Measurements from ENCODE around the gene BTBD10.
"Not testable (repeated sequence)": the region's sequence is repeated elsewhere in the genome, so short reads cannot be mapped to it uniquely, and the experiment has no call there.

The BTBD10 gene

DNA sequence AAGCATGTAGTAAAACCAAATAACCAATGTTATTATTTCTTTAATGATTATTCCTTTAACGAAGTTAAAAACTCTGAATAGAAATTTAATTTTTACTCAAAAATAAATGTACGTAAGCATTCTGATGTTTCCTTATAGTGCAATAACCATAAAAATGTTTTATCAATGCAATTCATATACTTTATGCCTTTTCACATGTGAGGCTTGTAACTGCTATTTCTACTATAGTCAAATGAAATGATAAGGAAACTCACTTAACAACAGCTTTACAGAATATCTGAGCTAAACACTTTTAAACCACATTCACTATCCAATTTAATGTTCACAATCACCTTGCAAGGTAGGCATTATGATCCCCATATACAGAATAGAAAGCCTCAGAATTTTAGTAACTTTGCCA lies 17.4 kb downstream of the BTBD10 start:
- DNase-seq (ENCODE audit: low read depth in 1 of 2, low spot score in 1 of 2): no peak

DNA sequence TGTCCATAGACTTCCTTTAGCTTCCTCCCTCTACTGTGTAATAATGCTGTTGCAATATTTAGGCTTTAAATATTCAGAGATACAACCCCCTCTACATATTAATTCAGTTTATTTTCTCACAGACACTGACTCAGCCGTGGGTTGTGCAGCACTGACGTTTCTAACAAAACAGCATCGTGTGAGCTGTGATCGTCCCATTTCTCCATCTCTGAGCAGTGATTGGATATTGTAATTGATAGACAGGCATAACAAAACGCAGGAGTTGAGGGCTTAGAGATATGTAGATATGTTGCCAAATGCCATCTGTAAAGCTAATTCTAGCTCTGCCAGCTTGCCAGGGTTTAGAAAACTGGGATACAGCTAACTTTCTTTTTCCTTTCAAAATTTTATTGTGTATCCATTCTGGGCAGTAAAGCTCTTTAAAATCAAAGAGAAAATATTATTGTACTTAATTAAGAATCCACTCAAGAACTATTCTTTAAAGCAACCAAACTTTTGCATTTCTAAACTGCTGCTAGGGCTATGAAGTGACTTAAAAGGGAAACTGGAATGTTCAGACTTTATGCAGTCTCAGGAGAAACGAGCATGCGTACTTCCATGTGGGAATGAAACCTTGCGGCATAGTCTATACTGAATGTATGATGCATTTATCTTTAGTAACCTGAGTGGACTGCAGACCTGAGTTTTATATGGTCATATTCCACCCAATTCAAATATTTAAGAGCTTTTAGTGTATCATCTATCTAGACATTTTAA lies 22.7 kb downstream of the BTBD10 start:
- no peak for DNase-seq (ENCODE audit: low read depth in 1 of 2, low spot score in 1 of 2)

DNA sequence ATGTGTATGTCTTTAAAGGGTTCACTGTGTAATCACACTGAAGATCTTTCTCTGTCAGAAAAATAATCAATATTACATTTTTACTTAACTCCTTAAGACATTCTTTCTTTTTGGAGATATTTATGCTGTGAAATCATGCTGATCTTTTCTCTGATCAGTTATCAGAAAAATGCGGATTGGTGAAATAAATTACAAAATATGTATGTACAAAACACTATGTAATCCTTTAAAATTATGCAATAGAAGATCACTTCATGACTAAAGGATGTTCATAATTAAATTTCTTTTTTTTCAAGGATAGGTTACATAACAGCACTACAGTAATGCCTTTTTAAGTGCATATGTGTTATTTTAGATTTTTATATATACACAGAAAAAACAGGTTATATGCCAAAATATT lies 24.7 kb downstream of the BTBD10 start:
- no peak for DNase-seq (ENCODE audit: low read depth in 1 of 2, low spot score in 1 of 2)

DNA sequence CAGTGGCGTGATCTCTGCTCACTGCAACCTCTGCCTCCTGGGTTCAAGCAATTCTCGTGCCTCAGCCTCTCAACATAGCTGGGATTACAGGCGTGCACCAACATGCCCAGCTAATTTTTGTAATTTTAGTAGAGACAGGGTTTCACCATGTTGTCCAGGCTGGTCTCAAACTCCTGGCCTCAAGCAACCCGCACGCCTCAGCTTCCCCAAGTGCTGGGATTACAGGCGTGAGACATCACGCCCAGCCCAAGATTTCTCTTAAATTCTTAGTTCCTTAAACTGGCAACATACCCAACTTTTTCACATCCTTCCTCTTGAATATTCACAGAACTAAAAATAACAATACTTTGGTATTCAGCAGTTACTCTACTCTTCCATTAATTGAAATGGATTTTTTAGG lies 26.2 kb downstream of the BTBD10 start:
- DNase-seq (ENCODE audit: low read depth in 1 of 2, low spot score in 1 of 2): not testable (repeated sequence)

DNA sequence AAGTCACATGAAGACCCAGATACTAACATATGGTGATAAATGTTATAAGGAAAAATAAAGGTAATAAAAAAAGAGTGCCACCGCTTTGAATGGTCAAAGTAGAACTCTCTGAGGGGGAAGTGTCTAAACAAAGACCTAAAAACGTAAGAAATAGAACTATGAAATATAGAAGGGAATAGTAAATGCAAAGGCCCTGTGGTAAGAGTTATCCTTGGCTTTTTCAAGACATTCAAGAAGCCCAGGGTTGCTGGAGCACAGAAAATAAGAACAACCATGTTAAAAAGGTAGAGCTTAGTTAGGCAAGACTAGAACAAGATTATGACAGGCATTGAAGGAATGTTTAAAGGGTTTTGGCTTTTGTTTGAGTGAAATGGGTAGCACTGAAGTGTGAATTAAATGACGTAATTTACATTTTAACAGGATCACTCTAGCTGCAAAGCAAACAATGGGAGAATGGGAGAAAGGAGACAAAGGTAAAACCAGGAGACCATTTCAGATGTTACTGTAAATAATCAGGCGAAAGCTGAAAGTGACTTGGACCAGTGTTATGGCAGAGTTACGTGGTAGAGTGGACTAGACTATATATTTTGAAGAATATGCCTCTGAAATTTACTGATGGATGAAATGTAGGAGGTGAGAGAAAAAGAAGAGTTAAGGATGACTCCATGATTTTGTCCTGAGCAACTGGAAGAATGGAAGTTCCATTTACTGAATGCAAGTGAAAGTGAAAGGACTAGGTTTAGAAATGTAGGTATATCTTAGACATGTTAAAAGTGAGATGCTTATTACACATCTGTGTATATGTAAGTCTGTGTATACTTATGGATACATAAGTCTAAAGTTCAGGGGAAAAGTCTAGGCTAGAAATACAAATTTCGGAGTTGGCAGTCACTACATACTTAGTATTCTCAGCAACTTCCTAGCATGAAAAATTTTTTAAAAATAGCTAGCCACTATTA lies 28.5 kb downstream of the BTBD10 start:
- DNase-seq (ENCODE audit: low read depth in 1 of 2, low spot score in 1 of 2): no peak

DNA sequence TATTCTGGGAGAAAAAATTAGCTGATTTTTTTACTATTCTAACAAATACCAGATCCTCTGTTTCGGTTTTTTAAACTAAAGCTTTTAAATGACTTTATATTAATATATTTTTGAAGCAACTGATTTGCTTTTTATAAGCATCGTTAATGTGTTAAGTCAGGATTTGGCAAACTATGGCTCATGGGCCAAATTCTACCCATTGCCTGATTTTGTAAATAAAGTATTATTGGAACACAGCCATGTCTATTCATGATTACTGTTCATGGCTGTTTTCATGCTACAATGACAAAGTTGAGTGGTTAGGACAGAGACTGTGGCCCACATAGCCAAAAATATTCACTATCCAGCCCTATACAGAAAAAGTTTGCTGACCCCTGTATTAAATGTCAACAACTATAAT lies 29.6 kb downstream of the BTBD10 start:
- no peak for DNase-seq (ENCODE audit: low read depth in 1 of 2, low spot score in 1 of 2)

DNA sequence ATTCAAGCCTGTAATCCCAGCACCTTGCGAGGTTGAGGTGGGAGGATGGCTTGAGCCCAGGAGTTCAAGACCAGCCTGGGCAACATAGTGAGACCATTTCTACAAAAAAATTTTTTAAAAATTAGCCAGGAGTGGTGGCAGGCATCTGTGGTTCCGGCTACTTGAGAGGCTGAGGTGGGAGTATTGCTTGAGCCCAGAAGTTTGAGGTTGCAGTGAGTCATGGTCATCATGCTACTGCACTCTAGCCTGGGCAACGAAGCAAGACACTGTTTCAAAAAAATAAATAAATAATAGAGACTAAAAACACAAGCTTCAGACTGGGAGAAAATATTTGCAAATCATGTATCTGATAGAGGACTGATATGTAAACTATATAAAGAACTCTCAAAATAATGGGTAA lies 33.2 kb downstream of the BTBD10 start:
- DNase-seq (ENCODE audit: low read depth in 1 of 2, low spot score in 1 of 2): no peak

DNA sequence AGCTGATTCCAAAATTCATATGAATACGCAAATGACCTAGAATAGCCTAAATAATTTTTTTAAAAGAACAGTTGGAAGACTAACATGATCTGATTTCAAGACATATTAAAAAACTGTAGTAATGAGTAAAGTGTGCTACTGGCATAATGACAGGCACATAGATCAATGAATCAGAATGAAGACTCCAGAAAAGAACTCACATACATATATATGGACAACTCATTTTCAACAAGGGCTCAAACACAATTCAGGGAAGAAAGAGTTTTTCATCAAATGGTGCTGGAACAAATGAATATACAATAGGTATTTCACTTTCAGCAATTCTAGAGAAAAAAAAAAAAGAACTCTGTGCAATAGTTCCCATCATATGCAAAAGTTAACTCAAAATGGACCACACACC lies 33.7 kb downstream of the BTBD10 start:
- no peak for DNase-seq (ENCODE audit: low read depth in 1 of 2, low spot score in 1 of 2)

DNA sequence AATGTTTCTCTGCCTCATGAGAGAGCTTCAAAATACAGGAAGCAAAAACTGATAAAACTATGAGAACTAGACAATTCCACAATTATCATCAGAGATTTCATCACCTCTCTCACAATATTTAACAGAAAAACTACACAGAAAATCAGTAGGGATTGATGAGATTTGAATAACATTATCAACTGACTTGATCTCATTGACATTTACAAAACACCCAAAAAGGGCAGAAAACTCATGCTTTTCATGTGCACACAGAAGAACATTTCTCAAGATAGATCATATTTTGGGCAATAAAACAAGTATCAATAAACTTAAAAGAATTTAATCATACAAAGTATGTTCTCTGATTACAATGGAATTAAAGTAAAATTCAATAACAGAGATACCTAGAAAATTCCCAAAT lies 35.6 kb downstream of the BTBD10 start:
- no peak for DNase-seq (ENCODE audit: low read depth in 1 of 2, low spot score in 1 of 2)

DNA sequence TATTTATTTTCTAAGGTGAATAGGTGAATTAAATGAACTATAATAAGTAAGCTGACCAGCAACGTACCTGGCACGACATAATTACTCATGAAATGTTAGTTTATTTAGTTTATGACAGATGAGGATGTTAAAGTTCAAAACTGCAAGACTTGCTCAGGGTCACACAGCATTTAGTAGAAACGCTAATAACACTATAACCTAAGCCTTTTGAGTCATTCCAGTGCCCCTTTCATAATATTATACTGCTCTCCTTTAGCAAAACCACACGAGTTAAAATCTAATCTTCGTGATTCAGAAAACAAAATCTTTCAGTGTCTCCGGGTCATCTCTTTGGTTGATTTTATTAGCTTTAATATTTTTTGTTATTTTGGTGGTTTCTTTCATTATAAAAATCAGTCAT lies 39.6 kb downstream of the BTBD10 start:
- no peak for DNase-seq (ENCODE audit: low read depth in 1 of 2, low spot score in 1 of 2)

DNA sequence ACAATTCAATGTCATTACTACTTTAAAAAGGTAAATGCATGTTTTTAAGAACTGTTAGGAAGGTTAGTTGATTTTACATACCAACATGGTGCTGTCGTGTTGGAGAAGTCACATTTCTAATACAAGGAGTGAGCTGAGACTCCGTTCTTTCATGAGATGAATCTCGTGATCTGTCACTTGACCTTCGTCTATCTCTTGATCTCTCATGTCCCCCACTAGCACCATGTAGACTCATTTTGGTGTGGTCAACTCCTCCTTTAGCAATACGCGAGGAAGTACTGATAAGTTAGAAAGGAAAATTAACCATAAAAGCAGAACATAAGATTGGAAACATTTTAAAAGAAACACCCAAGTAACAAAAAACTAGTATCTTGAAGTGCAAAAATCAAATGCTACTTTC lies 41.5 kb downstream of the BTBD10 start:
- no peak for DNase-seq (ENCODE audit: low read depth in 1 of 2, low spot score in 1 of 2)

DNA sequence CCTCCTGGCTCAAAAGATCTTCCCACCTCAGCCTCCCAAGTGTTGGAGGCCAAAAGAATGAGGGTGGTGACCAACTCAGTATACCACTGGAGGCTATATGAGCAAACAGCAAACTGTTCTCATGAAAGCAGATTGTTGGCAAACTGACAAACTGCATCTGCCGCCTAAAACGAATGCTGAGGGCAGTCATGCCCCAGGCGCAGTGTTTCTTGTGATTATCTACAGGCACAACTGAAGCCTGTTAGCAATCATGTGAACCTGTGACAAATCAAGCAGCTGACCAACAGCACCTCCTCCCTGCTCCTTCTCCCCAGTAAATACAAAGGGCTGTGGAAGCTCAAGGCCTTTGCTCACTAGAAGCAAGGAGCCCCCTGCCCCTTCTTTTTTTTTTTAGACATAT lies 47.8 kb downstream of the BTBD10 start:
- no peak for DNase-seq (ENCODE audit: low read depth in 1 of 2, low spot score in 1 of 2)

DNA sequence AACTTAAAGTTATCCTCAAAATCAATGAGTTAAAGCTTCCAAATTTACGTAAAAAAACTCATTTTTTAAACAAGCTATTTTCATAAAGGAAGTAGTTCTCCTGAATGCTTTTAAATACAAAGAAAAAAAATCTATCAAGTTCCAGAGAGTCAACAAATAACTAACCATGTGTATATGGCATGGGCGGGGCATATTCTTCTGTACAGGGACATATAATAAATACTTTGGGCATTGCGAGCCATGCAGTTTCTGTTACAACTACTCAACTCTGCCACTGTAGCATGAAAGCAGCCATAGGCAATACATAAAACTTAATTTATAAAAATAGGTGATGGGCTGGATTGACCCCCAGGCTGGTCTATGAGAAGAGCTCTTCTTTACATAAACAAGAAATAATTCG lies 57.8 kb downstream of the BTBD10 start:
- no peak for DNase-seq (ENCODE audit: low read depth in 1 of 2, low spot score in 1 of 2)

DNA sequence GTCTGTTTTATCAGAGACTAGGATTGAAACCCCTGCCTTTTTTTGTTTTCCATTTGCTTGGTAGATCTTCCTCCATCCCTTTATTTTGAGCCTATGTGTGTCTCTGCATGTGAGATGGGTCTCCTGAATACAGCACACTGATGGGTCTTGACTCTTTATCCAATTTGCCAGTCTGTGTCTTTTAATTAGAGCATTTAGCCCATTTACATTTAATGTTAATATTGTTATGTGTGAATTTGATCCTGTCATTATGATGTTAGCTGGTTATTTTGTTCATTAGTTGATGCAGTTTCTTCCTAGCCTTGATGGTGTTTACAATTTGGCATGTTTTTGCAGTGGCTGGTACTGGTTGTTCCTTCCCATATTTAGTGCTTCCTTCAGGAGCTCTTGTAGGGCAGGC lies 64.7 kb downstream of the BTBD10 start:
- not testable (repeated sequence) for DNase-seq (ENCODE audit: low read depth in 1 of 2, low spot score in 1 of 2)

DNA sequence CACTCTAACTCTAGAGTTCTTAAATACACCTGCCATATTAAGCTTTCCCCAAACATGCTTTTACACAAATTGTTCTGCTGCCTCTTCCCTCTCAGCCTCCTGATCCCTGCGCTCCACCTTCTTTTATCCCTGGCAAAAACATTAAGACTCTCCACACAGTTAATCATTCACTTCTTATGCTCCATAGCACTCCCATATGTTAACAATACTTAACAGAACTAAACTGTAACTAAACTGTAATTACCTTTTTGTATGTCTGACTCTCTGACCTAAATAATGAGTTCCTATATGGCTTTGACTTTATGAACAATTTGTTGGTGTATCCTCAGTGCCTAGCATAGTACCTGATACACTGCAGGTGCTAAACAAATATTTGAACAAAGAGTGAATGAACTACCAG lies 71.8 kb downstream of the BTBD10 start:
- DNase-seq (ENCODE audit: low read depth in 1 of 2, low spot score in 1 of 2): no peak

DNA sequence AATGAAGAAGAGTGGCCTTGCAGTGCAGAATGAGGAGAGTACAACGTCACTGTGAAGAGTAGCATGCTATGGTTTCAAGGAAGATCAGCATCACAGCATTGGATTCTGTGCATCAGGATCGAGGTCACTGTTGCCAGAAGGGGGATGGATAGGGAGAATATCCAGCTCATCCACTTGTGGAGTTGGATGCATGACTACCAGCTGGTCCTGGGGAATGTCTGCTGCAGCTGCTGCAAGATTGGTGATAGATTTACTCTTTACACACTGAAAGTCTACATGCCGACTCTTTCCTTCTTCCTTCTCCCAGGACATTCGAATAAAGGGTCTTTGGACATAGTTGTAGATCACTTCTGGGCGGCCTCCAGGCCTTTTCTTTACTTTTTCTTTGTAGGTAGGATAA lies 74.3 kb downstream of the BTBD10 start:
- DNase-seq (ENCODE audit: low read depth in 1 of 2, low spot score in 1 of 2): no peak

DNA sequence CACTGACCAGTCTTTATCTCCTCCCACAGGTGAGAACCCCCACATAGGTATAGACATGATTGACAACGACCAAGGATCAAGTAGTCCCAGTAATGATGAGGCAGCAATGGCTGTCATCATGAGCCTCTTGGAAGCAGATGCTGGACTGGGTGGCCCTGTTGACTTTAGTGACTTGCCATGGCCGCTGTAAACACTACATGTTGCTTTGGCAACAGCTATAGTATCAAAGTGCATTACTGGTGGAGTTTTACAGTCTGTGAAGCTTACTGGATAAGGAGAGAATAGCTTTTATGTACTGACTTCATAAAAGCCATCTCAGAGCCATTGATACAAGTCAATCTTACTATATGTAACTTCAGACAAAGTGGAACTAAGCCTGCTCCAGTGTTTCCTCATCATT lies 76.5 kb downstream of the BTBD10 start:
- no peak for DNase-seq (ENCODE audit: low read depth in 1 of 2, low spot score in 1 of 2)

DNA sequence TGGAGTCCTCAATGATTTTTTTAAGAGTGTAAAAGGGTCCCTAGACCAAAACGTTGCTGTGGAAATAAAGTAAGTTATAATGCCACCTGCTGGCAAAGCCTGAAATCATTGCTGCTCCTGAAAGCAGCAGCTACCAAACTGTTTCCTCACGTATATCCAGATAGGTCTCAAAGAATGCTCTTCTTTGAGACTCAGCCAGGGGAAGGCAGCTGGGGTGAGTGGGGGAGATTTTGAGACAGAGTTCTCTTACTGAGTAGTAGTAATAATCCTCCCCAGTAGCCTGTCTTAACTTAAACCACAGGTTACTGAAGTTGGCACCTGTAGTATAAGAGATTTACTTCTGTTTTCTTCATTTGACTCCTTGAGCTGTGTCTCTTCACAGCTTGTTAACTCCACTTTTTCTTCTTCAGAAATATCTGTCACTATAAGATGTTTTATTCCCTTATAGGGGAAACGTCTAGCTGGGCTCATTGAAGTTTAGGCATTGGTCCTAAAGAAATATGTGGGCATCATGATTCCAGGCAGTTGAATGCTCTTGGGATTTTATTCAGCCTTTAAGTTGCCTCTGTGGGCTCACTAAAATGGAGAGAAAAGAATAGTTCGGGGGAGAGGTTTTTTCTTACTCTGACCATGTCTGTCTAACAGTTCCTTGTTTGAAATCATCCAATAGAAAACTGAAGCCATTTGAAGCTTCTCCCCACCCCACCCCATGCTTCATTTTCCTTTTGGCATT lies 77.9 kb downstream of the BTBD10 start:
- DNase-seq (ENCODE audit: low read depth in 1 of 2, low spot score in 1 of 2): no peak

DNA sequence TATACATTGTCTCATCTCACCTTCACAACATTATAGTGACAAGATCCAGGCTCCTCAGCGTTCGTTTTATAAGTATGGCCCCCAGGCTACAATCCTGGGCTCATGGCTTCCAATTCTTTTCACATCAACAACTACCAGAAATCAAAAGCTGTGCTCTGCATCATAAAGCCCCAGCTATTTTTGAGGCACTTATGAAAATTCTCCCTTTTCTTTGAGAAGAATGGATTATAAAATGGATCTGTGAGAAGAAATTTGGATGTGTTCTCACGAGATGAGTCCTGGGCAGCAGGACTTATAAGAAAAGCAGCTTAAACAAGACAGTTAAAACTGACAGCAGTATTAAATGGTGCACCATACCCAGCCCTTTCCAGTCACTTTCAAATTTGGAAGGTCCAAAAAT lies 80.3 kb downstream of the BTBD10 start:
- DNase-seq (ENCODE audit: low read depth in 1 of 2, low spot score in 1 of 2): no peak

DNA sequence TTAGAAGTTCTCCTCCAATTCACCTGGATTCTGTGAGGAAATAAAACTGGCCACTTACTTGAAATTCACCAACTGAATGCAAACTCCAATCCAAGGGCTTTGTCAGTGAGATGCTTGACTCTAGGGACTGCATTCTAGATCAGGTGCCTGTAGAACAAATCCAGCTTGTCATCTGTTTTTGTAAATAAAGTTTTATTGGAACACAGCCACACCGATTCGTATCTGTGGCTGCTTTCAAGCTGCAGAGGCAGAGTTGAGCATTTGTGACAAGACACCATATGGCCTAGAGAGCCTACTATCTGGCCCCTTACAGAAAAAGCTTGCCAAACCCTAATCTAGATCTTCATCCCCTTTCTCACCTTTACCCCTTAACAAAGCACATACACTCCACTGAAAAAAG lies 82.3 kb downstream of the BTBD10 start:
- DNase-seq (ENCODE audit: low read depth in 1 of 2, low spot score in 1 of 2): no peak

DNA sequence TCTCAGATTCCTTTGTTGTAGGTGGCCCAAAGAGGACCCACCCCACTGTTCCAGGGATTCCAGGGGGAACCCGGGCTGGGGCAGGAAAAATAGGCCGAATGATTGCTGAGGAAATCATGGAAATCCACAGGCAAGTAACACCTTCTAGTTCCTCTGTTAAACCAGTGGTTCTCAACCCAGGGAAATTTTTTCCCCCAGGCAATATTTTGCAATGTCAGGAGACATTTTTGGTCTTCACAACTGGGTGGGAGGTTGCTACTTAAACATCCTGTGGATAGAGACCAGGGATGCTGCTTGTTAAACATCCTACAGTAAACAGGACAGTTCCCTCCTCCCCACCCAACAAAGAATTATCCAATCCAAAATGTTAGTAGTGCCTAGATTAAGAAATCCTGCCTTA lies 84.7 kb downstream of the BTBD10 start:
- no peak for DNase-seq (ENCODE audit: low read depth in 1 of 2, low spot score in 1 of 2)

DNA sequence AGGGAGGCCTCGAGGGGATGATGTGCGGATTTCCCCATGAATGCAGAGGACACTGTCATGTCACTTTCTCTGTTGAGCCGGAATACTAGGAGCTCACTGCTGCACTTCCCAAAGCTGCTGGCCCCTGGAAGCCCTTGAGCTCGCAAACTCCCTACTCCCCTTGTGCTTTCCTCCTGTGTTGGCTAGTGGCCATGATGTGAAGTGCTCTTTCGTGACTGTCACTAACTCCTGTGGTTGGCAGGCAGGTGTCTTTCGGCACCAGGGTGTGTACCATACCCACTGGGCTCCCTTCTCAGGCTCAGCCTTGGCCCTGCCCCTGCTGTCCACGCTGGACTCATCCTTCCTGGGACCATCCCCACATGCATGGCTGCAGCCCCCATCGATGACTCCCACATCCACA lies 86.2 kb downstream of the BTBD10 start:
- no peak for DNase-seq (ENCODE audit: low read depth in 1 of 2, low spot score in 1 of 2)
